C1 segment of cervical spinal cord (tissue), 14 donors: ENCODE measurements around the gene CAPZA3.
"Not testable (repeated sequence)": the region's sequence is repeated elsewhere in the genome, so short reads cannot be mapped to it uniquely, and the experiment has no call there.

ENCODE experiments used
- DNase-seq, 14 donors: peaks; one replicate each; lab custom pipeline; 2025; lab: John Stamatoyannopoulos, UW

The CAPZA3 gene

GRCh38 chr12:18737819-18738218, at the start of gene CAPZA3, which contains the start of gene PLCZ1:
Gene CAPZA3, plus strand, starts transcription at chr12:18738119. Its CDS starts 150 bp downstream, at chr12:18738269.
Gene PLCZ1, minus strand, starts transcription at chr12:18738012. Its CDS starts 641 bp downstream, at chr12:18737371.
- DNase-seq, result no peak

DNA sequence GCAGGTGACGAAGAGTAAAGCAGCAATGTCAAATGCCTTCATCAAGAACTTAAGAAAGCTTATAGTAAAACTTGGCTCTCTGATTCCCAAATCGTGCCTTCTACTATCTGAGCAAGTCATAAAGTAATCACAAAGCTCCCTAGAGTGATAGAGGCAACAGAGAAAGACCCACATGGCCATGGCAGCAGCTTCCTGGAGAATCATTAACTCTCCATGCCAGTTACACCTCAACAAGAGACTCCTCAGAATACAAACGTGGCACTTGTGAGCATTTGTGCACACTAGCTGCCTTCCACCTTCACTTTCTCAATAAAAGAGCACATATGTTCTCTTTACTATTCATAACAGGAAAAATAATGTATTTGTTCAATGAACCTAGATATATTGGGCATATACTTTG, 48.1 kb upstream of the CAPZA3 start:
- DNase-seq, result no peak

DNA sequence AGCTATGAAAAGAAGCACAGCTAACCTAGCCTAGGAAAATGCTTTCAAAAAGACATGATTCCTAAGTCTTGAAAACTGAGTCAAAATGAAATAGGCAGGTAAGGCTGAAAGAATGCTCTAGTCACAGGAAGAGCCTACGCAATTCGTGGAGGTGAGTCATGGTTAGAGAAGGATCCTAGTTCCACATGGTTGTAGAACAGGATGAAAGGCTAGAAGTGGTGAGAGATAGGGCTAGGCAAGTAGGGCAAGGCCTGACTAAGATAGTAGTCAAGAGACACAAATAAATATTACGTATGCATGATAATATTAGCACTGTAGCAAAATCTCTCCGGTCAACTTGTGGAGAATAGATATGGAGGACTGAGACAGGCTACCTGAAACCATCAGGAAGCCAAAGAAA, 47.3 kb upstream of the CAPZA3 start:
- DNase-seq, result no peak

GRCh38 chr12:18693986-18694385, 43.9 kb upstream of the CAPZA3 start:
- DNase-seq, result not testable (repeated sequence)

- no peak for DNase-seq
Observed at GRCh38 chr12:18696971-18697602, 40.8 kb upstream of the CAPZA3 start.

- no peak for DNase-seq
Observed at GRCh38 chr12:18700271-18700670, 37.6 kb upstream of the CAPZA3 start.

DNA sequence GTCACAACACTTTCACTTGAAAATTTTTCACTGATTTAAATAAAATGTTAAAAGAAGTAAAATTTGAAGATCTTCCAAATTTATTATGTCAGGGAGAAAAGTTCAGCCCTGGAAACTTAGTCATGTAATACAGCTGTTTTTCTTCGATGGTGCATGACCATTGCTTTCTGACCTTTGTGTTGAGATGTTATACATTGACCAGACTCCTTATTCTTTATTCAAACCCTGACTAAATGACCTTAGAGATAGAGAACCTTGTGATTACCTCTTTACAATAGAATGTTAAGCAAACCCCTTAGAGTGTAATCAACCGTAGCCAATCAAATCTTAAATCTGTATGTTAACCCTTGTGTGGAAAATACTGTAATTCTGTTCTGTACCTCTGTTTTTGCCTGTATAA, 34.6 kb upstream of the CAPZA3 start:
- no peak for DNase-seq

DNA sequence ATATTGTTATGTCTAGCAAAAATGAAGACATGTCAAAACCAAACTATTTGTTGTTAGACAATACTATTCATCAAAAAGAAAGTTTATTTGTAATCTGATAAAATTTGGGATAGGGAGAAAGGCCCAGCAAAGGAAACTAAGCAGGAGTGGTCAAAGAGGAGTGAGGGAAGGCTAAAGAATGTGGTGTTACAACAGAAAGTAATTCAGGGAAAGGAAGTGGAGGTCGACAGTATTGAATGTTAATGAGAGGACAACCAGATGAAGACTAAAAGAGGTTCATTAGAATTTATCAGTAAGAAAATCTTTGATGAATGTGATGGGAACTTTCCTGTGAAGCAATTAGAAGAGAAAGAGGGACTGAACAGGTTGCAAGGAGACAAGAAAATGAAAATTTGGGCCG, 34.0 kb upstream of the CAPZA3 start:
- no peak for DNase-seq

DNA sequence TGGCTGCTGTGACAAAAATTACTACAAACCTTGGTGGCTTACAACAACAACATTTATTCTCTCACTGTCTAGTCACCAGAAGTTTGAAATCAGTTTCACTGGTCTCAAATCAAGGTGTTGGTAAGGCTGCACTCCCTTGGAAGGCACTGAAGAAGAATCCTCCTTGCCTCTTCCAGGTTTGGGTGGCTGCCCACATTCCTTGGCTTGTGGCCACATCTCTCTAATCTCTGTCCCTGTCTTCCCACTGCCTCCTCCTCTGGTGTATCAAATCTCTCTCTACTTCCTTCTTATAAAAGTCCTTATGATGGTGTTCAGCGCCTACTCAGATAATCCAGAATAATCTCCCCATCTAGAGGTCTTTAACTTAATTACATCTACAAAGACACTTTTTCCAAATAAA, 31.1 kb upstream of the CAPZA3 start:
- no peak for DNase-seq

GRCh38 chr12:18716236-18716635, 21.7 kb upstream of the CAPZA3 start:
- DNase-seq, result no peak

- no peak for DNase-seq
Observed at GRCh38 chr12:18718462-18718861, 19.5 kb upstream of the CAPZA3 start.

GRCh38 chr12:18719922-18720510, 17.9 kb upstream of the CAPZA3 start:
- no peak for DNase-seq

DNA sequence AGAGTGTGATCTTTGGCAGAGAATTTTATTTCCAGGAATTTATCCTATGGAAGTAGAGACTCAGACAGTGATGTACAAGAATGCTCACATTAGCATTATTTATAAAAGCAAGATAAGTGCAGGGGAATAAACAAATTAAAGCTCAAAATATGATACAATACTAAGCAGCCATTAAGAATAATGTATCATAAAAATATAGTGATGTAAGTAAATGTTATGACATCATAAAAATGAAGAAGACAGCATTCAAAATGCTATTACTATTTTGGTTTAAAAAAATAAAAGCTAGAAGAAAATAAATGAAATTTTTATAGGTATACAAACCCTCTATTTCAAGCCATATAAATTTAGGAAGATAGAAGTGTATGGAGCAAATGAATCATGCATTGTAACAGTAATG, 17.2 kb upstream of the CAPZA3 start:
- no peak for DNase-seq

GRCh38 chr12:18721452-18721851, 16.5 kb upstream of the CAPZA3 start:
- DNase-seq, result no peak

GRCh38 chr12:18723752-18724151, 14.2 kb upstream of the CAPZA3 start:
- DNase-seq, result no peak

DNA sequence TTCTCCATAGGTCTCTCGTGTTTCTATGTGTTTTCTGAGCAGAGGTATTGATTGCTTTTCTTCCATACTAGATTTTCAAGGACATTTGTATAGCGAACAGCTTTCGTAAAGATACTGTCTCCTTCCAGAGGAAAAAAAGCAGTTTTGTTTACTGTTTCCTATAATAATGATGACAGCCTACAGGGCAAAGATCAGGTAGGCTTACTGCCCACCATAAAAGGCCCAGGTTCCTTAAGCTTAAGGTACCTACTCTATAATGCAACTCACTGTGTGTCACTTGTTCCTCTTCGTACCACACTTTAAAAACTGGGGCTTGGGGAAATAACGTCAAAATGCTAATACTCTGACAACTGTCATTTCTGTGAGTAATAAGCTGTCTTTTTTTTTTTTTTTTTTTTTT, 6.8 kb upstream of the CAPZA3 start:
- DNase-seq, result no peak

- DNase-seq, result no peak
Observed at GRCh38 chr12:18747895-18748294, 10.0 kb downstream of the CAPZA3 start.

DNA sequence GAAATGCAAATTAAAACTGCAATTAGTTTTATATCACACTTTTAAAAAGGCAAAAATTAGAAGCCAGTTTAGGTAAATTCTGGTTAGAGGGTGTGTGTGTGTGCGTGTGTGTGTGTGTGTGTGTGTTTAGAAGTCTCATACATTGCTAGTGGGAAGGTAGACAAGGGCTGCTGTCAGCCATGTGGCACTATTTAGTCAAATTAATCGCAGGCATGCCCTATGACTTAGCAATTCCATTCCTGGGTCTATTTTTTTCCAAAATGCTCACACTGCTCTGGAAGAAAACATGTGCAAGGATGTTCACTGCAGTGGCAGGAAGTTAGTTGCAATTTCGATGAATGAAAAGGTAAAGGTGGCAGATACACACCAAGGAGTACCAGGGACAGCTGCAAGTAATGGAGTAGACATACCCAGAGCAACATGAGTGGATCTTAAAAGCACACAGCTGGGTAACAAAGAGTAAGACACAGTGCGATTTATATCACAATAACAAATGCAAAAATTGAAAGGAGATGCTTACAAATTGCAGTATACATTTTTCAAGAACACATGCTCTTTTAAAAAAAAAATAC, 11.6 kb downstream of the CAPZA3 start:
- DNase-seq, result no peak

GRCh38 chr12:18750085-18750484, 12.2 kb downstream of the CAPZA3 start:
- no peak for DNase-seq

DNA sequence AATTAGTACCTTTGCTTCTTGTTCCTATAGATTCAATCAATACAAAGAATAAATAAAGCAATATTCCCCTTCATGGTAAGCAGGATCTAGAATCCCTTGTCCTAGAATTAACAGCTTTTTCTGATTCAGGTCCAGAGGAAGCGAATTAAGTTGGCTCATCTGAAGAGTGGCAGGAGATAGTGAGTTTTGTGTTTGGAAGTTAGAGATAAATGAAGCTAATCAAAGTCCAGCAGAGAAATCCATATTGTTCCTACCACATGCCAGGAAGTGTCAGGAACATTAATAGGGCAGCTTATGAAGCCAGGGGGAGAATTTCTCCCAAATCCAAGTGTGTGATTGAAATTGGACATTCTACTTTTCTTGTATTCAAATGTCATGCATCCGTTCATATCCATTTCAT, 13.9 kb downstream of the CAPZA3 start:
- DNase-seq, result no peak

DNA sequence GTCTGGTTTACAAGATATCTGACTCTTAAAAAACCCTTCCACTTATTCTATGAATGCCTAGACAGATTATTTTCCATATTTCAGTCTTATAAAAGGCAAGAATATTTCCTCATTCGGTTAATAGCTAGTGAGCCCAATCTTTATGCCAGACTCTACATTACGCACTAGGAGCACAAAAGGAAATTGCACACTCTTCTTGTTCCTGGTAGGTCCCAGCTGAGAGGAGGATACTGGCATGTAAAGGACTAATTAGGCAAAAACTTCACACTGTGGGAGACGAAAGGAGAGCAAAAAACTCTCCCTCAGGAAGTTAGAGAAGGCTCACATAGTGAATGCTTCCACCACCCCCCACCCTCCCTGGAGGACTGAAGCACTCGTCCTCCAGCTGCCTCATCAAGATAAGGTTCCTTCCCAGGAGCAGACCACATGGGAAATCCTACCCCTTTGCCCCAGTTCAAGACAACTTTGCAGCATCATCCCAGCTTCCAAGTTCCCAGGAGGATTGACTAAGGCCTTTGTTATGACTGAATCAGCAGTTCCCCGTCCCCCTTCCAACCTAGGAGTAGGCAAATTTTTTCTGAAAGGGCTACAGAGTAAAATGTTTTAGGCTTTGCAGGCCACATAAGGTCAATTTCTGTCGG, 14.5 kb downstream of the CAPZA3 start:
- no peak for DNase-seq

DNA sequence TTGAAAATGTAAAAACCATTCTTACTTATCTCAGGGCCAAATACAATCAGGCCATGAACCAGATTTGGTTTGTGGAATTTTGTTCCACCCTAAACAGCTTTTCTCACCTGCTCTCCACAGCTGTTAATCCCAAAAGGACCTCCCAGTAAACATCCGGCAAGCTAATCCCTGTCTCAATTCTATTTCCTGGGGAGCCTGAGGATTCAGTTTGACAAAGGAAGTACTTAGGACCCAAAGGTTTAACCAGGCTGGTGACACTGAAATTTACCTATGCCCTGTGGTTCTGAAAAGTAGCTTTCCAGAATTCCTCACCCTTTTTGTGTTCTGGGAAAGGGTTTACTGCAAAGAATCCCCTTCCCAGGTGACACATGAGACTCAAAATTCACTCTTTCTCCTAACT, 15.0 kb downstream of the CAPZA3 start:
- no peak for DNase-seq
